Skeletal muscle cell (primary cell): ENCODE data around the gene ACVRL1.
A peak's percentile ranks its signal among the peaks of the same experiment; 100 is the strongest.

Source experiments
- DNase-seq: peaks from one replicate; pipeline ENCODE4 v3.0.0-alpha.2; 2010; ENCODE audit warnings: low read depth
- H3K4me3 ChIP-seq: 2 replicates; pipeline ENCODE4 v1.5.1; 2011; ENCODE audit warnings: low read depth, mild to moderate bottlenecking, control low read depth, low read length, moderate library complexity

Gene ACVRL1

GRCh38 chr12:51932218-51933076 is 25.1 kb downstream of the ACVRL1 start:
- no peak for DNase-seq
- no peak overlapping the region for H3K4me3 ChIP-seq

DNA sequence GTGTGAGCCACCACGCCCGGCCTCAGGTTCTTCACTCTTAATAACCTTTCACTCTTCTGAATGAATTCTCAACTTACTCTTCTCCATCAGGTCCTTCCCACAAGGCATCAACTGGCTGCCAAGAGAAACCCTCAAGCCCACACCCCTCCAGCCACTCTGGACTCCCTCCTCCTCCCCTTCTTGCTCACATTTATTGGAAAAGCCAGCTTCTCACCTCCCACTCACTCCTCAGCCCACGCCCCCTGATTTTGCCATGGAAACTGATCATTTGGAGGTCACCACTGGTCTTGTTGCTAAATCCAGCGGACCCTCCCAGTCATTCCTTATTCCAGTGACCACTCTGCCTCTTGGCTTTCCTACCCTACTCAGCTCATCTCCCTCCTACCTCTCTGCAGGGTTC is 26.8 kb downstream of the ACVRL1 start:
- H3K4me3 ChIP-seq = no peak overlapping the region
- DNase-seq = no peak

DNA sequence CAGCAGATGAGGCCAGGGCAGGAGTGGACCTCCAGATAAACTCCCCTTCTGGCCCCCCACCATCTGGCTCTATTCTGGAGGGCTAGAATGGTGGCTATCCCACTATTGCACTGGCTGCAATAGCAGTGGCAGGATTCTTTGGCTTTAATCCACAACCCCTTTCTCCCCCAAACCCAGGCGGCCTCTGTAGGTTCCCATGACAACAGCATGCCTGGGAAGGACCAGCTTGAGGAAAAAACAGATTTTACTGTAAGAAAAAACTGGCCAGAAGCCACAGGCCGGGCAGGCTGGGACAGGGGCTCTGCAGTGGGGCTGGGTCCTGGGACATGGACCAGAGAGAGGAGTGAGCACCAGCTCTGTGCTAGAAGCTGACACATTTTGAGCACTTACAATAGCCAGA is 30.6 kb downstream of the ACVRL1 start:
- no peak for DNase-seq
- H3K4me3 ChIP-seq = no peak overlapping the region

DNA sequence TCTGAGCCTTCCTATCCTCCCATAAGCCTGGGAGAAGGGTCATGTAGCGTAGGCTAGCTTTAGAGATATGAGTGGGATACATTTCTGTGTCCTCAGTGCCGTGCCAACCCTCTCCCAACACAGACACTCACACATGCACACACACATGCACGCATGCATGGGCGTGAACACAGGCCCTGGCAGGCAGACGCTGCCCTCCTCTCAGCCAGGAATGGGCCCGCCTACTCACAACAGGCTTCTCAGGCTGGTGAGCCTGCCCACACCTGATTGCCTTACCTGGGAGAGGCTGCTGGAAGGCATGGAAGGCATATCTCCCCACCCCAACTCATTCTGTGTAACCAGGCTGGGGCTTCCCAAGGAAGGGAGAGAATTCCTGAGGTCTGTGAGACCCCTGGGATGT is 31.4 kb downstream of the ACVRL1 start:
- no peak for DNase-seq
- no peak overlapping the region for H3K4me3 ChIP-seq

DNA sequence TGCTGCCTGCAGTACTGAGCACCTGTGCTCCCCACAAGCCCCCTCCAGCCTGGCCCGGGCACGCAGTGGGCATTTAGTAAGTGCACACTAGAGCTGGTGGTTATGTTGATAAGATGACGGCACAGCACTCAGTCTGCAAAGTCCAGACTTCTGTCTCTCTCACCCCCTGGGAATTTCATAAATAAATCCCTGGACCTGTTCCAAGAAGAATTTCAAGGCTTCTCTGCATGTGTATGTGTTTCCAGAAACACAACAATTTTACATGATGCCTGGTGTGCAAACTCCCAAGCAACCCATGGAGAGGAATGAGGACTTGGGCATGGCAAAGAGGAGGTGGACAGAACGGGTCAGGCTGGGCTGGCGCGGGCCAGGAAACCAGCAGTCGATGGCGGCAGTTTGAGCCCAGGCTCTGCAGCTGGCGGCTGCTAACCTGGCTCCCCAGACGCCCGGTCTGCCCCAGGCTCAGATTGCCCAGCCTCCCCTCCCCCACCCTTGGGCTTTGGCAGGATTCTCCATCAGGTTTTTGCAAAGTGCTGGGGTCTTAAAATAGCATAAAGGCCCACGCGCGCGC is 33.8 kb downstream of the ACVRL1 start:
- peak; percentile 25 for DNase-seq

GRCh38 chr12:51941604-51942003 is 34.3 kb downstream of the ACVRL1 start:
- DNase-seq = no peak
- H3K4me3 ChIP-seq = no peak overlapping the region

More for the DNA sequence above, 33.8 kb downstream of the ACVRL1 start:
- H3K4me3 ChIP-seq = no peak overlapping the region

GRCh38 chr12:51942056-51942455 is 34.8 kb downstream of the ACVRL1 start:
- no peak overlapping the region for H3K4me3 ChIP-seq
- DNase-seq = no peak

- DNase-seq = no peak
- H3K4me3 ChIP-seq = no peak overlapping the region
These were observed 35.2 kb downstream of the ACVRL1 start for GRCh38 chr12:51942501-51943000.

DNA sequence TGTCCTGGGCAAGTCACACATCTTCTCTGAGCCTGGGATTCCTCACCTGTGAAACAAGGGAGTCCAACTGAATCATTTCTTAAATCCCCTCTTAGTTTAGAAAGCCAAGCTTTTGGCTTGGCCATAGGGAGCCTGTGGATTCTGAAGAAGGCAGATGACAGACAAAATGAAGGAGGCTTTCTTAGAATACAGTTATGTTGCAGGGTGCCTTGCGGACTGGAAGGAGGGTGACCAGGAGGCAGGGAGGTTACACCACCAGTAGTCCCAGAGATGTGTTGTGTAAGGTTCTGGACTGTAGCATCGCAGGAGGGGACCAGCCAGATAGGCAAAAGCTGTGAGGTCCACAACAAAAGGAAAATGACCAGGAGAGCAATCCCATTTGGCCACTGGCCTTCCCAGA is 36.0 kb downstream of the ACVRL1 start:
- no peak overlapping the region for H3K4me3 ChIP-seq
- no peak for DNase-seq

- H3K4me3 ChIP-seq = no peak overlapping the region
- DNase-seq = no peak
These were observed 37.4 kb downstream of the ACVRL1 start for GRCh38 chr12:51944608-51945233.

GRCh38 chr12:51947246-51947996 is 40.1 kb downstream of the ACVRL1 start:
- no peak overlapping the region for H3K4me3 ChIP-seq
- no peak for DNase-seq

GRCh38 chr12:51948066-51948465 is 40.8 kb downstream of the ACVRL1 start:
- no peak for DNase-seq
- no peak overlapping the region for H3K4me3 ChIP-seq

- no peak overlapping the region for H3K4me3 ChIP-seq
- DNase-seq = no peak
These were observed 42.2 kb downstream of the ACVRL1 start for GRCh38 chr12:51949342-51950030.

- no peak for DNase-seq
- H3K4me3 ChIP-seq = peak overlapping the region; percentile 63
These were observed 43.4 kb downstream of the ACVRL1 start for GRCh38 chr12:51950682-51951198.

- peak; percentile 73 for DNase-seq
- H3K4me3 ChIP-seq = peak within 1 kb of the TSS; percentile 91
These were observed 44.0 kb downstream of the ACVRL1 start, which contains the start of gene ACVR1B for GRCh38 chr12:51951199-51951842. Gene ACVR1B (plus strand): TSS chr12:51951699. CDS start chr12:51951744, 45 bp downstream.

- H3K4me3 ChIP-seq = peak overlapping the region; percentile 91
- DNase-seq = no peak
These were observed 44.8 kb downstream of the ACVRL1 start for GRCh38 chr12:51951843-51952722.

- peak overlapping the region; percentile 91 for H3K4me3 ChIP-seq
- DNase-seq = no peak
These were observed 45.8 kb downstream of the ACVRL1 start for GRCh38 chr12:51953089-51953488.
